ENCODE data around the gene PGLYRP2.

DNA sequence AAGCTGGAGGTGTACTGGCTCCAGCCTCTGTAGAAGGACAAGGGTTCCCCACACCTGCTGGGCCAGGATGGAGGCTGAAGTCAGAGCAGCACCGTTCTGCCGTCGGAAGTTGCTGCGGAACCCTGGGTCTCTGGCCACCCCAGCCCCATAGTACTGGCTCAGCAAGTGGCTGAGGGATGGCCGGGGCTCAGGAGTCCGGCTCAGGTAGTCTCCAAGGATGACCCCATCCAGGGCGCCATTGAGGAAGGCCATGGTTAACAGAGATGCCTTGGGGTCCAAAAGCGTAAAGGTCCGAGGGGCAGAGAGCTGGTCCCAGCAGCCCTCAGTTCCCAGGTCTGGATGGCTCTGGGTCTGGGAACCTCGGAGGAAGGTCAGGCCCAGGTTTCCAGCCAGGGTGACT lies 3.7 kb downstream of the PGLYRP2 start:
- TF ChIP-seq POLR2A (IDR thresholded peaks at IDR 0.05) (no peak), CTCF (IDR thresholded peaks at IDR 0.05) (no peak), EP300 (IDR thresholded peaks at IDR 0.05) (no peak)

All from sigmoid colon (tissue), 4 donors.